OCI-M1 (cell line): ENCODE results near the gene NACA2.

Experiments used
- DNase-seq: peaks from one replicate; lab custom pipeline; 2025; lab: John Stamatoyannopoulos, UW

NACA2 gene

GRCh38 chr17:61545335-61545938 is 45.6 kb downstream of the NACA2 start:
- DNase-seq = no peak

GRCh38 chr17:61543786-61544415 is 47.1 kb downstream of the NACA2 start:
- DNase-seq = no peak

GRCh38 chr17:61542027-61542426 is 49.0 kb downstream of the NACA2 start:
- DNase-seq = no peak

GRCh38 chr17:61540874-61541273 is 50.1 kb downstream of the NACA2 start:
- no peak for DNase-seq
